Thyroid gland (tissue), 4 donors: Measurements from ENCODE around the gene CIT.

Experiments
- POLR2A ChIP-seq, 2 donors: fragments of 450-650 bp; IDR thresholded peaks; one replicate each; pipeline ENCODE4 v1.6.1; 2017; ENCODE audit warnings: antibody characterized with exemption in 2 of 2, mild to moderate bottlenecking in 2 of 2, moderate library complexity in 1 of 2
- TF ChIP-seq, protein P1 (sequence below), 6 experiments: fragments of 200-600 bp in 3 of 6; fragments of 450-650 bp in 3 of 6; sonication (generic) in 3 of 6; IDR thresholded peaks; one replicate each; pipeline ENCODE4 v1.5.1; 2016 to 2019; ENCODE audit warnings: antibody characterized with exemption in 6 of 6, mild to moderate bottlenecking in 2 of 6, inconsistent platforms in 1 of 6, moderate library complexity in 1 of 6

DNA sequence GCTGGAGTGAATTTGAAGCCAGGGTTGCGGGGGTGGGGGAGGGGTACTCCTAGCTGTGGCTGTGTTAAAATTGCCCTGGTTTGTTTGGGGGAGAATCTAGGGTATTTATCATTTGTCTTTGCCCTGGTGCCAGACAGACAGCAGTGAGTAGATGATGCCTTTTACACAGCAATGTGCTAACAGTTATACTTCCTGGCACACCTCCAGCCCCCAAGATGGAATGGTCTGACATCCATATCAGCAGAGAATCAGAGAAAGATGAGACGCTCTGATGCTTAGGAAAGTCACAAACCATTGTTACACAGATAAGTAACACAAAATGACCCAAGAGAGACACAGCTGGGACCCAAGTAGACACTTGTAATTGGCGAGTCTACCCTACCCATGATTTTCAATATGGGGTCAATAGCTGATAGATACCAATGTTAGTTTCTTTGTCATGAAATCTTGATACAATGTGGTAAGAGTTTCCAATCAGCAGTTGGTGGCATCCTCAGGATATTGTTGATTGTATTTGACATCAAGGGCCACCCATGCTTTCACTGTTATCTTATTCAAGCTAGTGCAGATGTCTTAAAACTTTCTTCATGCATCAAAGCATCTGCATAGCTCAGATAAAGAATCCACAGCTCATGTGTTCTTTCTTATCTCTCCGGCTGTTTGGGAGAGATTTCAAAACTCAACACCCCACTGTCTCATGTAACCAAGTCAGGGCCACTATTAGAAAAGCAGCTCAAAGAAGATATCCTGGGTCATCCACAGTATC, 211.8 kb downstream of the CIT start:
- TF ChIP-seq, protein P1, sequence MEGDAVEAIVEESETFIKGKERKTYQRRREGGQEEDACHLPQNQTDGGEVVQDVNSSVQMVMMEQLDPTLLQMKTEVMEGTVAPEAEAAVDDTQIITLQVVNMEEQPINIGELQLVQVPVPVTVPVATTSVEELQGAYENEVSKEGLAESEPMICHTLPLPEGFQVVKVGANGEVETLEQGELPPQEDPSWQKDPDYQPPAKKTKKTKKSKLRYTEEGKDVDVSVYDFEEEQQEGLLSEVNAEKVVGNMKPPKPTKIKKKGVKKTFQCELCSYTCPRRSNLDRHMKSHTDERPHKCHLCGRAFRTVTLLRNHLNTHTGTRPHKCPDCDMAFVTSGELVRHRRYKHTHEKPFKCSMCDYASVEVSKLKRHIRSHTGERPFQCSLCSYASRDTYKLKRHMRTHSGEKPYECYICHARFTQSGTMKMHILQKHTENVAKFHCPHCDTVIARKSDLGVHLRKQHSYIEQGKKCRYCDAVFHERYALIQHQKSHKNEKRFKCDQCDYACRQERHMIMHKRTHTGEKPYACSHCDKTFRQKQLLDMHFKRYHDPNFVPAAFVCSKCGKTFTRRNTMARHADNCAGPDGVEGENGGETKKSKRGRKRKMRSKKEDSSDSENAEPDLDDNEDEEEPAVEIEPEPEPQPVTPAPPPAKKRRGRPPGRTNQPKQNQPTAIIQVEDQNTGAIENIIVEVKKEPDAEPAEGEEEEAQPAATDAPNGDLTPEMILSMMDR (IDR thresholded peaks at IDR 0.05), result no peak
- no peak for TF ChIP-seq POLR2A (IDR thresholded peaks at IDR 0.05)
